DMS153 treated with DMSO at 0.1 percent for 48 hours (cell line): ENCODE data around the gene ELP4.

ENCODE experiments used
- DNase-seq: peaks from one replicate; lab custom pipeline; 2025; ENCODE audit not compliant: unreplicated experiment; lab: John Stamatoyannopoulos, UW

The ELP4 gene

DNA sequence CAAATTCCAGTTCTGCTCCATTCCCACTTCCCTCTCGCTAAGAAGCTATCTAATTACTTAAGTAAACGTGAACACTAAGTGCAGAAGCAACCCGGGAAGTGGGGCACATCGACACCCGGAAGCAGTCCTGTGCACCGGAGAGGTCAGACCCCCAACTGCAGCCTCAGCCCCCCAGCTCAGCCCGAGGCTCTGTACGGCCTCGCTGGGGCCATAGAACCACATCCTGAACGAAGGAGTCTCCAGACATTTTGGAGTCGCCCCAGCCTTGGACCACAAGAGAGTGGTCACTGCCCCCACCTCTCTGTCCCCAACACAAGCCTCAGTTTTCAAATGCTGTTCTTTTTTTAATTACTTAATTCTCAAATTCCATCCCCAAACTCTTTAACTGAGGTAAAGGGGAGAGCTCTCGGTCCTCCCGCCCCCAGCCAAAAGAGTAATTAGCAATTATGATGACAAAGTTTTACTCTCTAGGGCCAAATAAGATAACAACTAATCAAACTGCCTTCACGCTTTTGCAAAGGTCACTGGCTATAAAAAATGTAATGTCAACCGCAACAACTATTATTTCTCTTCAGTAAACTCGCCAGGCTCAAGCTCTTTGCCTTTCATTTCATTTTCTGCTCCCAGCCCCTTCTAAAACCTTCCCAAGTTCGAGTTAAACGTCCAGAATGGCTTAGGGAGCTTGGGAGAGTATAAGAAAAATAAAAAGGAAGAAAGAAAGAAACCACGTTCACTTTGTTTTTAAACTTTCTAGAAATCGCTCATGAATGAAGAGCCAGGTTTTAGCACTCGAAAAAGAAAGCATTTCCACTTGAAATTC, 299.4 kb downstream of the ELP4 start:
- DNase-seq, result no peak

DNA sequence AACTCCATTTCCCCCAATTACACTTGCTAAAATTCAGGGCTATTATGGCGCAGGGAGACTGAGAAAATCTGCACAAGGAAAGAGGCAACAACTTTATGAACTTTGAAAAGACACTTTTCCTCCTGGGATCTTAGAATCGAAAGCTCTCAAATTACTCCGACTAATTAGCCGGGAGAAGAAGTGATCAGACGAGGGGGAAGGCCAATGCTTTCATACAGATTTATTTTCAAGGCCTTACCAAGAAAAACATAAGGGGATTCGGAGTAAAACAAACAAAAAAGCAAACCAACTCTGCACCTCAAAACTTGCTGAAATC, 299.9 kb downstream of the ELP4 start:
- no peak for DNase-seq

DNA sequence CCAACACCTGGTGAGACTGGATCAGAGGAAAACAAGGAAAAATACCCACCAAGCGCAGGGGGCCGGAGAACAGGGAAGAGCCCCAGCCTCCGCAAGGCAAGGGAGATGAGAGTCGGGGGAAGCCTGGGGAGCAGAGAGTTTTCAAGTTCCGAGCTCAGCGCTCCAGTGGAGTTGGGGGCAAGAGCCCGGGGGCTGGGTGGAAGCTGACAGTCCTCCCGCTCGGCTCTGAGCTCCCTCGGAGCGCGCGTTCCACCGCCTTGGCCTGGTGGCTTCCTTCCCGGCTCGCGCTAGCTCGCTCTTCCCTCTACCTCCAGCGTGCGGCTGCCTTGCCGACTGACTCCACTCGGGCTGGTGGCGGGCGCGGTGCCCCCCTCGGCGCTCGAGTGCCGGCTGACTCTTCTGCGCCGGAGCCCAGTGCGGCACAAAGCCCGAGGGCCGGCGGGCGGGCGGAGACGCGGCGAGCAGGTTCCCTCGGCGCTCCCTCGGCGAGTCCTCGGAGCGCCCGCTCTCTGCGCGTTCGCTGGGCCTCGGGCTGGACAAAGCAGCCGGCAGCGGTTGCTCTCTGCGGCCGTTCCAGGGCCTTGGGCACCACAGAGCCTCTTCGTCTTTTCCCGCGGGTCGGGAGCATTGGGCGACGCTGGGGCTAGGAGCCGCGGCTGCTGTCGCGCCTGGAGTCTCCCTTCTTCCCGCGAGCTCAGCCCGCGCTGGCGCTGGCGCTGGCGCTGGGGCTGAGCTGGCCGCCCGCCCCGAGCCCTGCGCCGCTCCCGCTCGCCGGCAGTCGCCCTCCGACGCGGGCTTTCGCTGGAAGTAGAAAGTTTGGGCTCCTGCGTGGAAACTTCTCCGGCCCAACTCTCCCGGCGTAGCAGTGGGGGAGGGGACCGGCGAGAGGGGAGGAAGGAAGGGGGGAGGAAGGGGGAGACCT, 300.6 kb downstream of the ELP4 start:
- no peak for DNase-seq

DNA sequence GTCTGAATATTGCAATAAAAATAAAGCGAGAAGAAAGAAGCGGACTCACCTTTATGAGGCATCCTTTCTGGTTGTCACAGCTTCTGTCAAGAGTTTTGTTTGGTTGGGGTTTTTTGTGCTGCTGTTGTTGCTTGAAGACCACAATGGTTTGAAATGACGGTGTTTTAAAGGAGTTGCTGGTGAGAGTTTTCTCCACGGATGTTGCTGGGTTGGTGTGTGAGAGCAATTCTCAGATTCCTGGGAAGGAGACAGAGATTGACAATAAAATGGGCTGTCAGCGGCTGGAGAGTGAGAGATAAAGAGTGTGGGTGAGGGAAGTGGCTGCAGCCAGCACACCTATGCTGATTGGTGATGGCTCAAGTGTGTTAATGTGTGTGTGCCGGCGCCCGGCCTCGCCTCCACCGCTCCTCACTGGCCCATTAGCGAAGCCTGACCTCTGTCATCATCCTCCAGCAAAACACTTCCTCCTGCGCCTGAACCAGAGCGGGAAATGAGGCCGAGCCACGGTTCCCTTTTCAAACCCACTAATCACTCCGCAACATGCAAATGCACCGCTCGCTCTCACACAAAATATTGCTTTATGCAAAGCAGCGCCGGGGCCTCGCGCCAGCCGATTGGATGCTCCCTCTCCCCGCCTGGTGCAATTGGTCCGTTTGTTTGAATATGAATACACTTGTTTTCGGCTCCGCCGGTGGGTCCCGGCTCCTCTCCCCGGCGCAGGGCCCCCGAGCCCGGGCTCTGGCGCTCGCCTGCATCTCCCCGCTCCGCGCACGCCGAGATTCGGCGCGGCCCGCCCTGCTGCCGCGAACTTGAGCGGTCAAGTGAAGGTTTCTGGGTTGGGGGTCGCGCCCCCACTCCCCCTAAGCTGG, 301.4 kb downstream of the ELP4 start, which contains the start of gene PAX6:
Gene PAX6 (minus strand): TSS at position 544 of the 869 bp plus-strand sequence. CDS start 4,911 bp downstream, outside the sequence.
- no peak for DNase-seq

DNA sequence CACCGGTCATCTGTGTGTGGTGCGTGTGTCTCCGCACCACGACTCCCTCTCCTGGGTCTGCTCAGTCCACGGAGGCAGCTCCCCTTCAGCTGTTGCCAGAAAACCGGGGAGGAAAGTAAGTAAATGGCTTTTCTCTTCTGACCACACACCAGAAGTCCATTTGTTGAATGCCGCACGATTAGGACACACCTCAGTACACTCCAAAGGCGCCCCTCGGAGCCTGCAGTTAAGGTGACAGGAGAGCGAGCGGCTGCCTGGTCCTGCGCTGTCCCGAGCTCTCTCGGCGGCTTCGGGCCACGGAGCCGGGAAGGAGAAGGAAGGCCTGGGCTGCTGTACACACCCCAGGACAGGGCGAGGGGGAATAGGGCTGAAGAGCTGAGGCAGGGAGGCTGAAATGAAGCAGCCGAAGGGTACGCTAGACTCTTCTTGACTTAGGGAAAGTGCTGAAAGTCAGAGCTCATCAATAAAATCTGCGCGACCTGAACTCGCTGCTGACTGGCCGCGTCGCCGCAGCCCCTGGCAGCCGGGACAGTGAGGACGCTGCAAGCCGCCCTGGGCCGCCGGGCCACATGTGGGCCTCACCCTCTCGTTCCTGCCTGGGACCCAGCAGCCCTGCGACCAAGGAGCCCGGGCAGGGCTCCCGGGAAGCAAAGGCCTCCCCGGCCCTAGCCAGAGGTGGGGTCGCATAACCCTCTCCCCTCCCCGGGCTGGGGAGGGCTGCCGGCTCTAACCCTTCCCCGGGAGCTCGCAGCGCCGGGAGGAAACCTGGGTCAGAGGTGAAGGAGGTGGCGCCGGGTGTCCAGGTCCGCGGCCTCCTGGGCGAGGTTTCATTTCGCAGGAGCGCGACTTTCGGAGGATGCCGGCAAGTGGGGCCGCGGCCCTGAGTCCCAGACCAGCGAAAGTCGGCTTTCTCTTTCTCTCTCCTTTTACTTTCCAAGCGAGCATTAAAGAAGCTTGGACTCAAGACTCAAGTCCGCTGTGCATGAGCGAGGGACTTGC, 303.1 kb downstream of the ELP4 start:
- no peak for DNase-seq

DNA sequence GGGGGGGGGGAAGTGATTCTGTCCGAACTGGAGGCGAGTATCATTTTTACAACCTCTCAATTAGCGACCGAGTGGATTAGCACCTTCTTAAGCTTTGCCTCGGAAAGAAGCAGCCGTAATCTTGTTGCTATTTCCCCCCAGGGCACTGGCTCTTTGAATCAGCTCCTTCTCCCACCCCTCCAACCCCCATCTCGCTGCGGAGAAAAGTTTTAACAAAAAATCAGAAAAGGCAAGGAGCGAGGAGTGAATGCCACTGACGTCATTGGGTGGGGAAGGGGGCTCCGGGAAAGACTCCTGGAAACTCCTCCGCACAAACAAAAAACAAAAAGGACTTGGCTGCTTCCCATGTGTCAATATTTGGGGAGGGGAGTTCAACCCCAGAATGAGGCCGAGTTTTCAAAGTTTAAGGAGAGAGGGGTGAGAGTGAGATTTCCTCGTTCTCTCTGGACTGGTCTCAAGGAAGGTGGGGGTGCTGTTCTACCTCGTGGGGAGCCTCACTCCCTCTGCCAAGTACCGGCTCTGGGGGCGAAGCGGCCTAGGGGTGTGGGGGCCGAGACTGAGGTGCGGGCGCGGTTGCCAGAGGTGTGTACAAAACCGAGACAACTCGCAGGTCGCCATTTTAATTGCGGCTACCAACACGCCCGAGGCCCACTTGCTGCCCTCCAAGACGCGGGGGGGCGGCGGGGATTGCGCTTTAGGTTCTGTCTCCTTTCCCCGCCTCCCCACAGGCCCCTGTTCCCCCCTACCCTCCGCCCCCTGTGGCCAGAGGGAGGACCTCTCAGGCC, 304.0 kb downstream of the ELP4 start:
- DNase-seq, result no peak

DNA sequence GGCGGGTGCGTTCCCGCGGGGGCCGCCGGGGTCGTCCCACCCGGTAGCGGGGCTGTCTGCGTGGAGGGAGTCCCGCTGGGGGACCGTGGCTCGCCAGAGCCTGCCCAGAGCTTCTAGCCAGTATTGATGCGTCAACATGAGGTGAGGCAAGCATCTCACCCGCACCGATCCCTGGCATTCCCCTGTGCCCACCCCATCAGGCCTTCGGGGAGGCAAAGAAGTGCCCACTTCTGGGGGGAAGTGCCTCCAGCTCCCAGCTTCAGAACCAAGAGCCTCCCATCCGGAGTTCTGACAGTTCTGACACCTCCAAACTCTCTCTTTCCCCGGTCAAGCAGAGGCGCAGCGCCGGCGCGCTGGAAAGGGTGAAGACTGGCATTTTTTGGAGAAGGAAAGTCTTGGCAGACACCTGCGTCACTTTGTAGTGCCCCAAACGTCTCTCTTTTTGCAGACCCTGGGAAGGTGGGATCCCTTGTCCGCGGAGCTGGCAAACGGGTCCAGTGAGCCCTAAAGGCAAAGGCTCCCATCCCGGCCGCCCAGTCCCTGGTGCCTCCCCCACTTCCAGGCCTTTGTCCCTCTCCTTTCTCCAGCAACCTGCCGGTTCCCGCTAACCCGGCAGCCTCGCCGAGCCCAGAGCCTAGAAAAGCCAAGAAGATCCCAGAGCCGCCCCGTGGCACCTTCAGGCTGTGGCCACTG, 304.8 kb downstream of the ELP4 start:
- no peak for DNase-seq

DNA sequence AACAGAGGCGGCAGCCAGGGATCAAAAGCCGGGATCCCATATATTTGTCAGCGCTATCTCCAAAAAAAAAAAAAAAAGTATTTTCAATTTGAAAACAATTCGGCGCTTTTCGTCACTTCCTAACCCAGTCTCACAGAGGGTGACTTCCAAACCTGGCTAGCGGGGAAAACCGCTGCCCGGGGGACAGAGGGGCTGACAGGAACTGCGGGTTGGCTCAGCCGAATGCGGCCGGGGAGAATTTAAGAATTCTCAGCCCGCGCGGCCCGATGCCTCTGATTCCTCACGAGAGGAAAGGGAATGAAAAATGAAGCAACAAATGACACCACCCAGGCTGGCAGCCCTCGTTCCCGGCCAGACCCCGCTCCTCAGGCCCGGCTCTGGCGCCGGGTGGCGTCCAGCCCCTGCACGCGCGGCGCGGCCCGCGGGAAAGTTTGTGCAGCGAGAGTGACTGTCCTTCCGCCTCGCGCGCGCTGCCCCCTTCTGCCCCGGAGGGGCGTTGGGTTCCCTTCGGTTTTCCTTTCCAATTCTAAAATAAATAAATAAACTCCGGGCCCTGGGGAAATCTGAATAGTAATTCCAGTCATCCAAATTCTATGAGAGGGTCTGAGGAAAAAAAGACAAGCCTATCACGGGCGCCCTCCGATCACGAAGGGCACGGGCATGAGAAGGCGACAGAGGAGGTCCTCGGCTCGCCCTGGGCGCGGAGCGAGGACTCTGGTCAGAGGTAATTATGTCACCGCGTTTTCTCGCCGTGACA, 306.3 kb downstream of the ELP4 start:
- DNase-seq, result no peak

DNA sequence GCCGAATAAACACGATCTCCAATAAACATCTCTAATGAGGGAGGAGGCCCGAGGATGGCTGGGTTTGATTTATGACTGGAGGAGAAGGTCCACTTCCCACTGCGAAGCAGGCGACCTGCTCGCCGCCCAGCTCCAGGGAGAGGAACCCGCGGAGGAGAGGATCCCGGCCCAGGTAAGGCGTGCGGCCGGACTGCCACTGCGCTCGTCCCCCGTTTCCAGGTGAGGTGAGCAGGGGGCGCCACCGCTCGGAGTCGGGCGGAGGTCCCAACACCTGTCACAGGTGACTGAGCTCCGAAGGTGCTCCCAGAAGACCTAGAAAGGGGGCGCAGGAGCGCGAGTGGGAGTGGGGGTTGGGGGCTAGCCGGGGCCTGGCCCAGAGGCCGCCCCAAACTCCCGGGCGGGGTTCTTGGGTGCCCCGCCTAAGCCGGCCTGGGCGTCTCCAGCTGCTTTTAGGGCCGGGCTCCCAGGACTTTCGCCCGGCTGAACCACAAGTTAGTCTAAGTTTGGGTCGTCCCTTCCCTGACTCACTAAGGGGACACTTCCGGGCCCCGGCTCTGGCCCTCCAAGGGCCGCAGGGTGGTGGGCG, 307.0 kb downstream of the ELP4 start:
- no peak for DNase-seq

DNA sequence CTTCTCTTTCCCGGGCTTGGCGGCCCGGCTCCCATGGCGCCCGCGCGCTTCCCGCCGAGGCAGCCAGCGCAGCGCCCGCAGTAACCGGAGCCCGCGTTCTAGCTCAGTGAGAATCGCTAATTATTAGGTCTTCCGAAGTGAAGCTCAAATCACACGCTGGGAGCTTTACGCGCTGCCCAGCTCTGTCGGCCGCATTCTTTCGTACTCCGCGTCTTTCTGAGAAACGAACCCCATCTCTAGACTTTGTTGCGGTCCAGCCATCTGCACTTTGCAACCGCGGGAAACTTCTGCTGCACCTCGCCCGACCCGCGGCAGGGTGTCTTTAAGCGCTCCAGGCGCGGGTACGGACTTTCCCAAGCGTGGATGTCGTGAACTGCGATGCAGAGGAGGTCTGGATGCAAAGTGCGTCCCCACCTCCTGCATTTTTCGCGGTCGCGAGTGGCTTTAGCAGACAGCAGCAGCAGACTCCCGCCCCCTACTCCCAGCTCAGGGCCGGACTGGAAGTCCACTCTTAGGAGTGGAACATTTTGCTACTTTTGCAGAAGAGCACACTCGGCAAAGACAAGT, 307.6 kb downstream of the ELP4 start:
- no peak for DNase-seq

DNA sequence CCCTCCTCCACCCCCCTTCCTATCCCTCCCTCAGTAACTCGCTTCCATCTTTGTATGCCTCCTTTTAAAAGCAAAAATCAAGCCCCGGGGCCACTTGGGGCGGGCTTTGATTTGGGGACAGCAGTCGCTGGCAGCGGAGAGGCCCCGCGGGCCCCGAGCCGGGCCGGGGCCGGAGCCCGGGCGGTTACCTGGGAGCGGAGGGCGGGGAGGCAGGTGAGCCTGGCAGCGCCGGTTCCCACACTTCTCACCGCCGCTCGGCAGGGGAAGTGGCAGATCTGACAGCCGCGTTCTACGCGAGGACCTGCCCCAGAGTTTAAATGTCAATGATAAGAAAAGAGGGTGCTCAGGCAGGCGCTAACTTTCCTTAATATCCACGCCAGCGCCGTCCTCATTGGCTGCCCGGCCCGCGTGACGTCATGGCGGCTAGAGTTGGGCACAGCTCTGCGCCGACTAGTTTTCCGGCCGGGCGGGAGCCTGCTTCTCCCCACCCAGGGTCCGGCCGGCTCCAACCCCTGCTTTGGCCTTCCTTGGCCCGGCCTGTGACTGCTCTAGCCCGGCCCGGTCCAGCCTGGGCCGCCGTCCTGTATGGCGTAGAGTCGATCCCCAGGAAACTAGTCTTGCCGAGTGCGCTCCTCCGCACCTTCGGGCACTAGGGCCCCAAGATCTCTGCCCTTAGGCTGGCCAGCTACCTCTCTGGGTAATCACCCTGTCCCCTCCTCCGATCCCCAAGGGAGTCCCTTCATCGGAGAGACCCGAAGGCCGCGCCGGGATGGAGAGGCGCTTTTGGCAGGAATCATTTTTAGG, 308.3 kb downstream of the ELP4 start:
- DNase-seq, result no peak

DNA sequence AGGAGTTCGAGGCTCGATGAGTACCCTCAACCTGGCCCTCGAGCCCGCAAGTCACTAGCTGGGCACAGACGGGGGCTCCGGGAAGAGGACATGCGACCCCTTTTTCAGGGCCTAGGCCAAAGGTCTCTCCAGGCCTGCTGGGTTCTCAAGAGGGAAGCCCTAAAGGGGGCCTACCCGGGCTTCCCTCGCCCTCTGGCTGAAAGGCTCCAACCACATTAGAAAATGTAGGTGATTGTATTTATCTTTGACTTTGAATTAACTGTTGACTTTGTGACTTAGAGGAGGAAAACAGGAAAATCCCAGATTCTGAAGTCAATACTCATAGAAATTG, 308.8 kb downstream of the ELP4 start:
- no peak for DNase-seq

DNA sequence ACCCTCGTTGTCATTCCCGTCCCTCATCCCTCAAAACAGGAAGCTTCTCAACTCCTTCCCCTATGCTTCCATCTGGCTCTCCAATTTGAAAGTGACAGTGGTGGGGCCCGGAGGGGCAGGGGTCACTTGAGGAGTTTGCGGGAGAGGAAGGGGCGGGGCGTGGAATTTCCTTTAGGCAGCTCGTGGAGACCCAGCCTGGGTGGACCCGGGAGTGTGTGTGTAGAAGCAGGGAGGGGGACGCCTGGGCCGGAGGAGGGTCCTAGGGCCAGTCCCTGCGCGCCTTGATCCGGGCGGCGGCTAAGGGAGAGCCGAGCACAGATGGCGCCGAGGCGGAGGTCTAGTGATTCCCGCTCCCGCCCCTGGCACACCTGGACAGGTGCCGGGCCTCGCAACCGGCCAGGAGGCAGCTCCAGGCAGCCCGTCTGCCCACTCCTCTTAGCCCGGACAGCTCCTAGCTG, 309.3 kb downstream of the ELP4 start:
- no peak for DNase-seq

DNA sequence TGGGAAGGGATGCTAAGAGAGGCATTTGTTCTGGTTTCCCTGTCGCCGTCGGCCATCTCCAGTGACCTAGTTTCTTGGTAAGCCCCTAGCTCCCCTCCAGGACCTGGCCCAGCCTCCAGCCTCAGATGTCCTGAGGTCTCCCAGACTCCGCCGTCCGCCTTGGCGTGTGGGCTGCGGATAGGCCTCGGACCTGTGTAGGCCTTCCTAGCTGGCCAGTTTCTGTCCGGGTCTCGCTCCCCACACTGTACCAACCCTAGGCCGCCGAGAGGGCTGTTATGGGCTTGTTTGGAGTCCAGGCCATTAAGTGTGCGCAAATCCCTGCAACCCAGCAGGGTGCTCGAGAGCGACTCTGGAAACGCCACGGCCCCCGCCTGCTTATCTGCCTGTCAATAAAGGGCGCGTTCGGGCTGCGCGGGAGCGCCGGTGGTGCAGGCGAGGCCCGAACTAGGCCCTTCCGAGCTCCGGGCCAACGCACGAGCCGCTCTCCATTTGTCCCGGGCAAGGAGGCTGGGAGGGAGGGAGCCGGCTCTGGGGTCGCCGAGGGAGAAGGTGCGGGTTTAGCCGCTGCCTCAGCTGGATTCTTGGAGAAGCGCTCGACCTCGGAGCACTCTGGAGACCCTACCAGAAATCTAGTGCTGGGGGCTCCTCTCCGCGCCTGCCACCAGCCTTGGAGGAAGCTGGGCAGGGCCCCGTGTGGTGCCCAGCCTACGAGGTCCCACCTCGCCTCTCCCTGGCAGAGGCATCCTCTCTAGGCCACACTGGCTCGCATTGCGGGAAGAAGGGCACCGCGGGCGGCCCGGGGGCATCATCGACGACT, 310.3 kb downstream of the ELP4 start:
- DNase-seq, result no peak

DNA sequence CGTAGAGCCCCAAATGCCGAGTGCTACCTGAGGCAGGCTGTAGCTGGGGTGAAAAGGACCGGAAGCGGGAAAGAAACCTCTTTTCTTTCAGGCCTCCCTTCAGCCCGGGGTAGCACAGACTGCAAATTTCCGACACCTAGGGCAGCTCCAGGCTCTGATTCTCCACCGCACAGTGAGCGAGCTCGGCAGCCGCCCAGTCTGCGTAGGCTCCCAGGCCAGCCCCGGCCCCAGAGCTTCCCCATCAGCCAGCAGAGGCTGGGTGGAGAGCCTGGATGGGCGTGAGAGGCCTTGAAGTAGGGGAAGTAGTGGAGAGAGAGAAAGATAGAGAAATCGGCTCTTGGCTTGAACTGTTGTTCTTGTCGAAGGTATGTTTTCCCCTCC, 310.9 kb downstream of the ELP4 start:
- DNase-seq, result no peak
